H9 (cell line): ENCODE results near the gene PRX. TPM values are rescaled to one million over a fixed set of nuclear protein-coding genes. Genes with fewer than 3 reads are reported as not detected.

Experiments
- DNase-seq: peaks from one replicate; pipeline ENCODE4 v3.0.0-alpha.2; 2017
- H2AFZ ChIP-seq: one replicate; pipeline ENCODE4 v1.6.1; 2013; ENCODE audit warnings: mild to moderate bottlenecking, low read length, control low read depth, moderate library complexity
- H2AK5ac ChIP-seq: 2 replicates; pipeline ENCODE4 v1.6.1; 2013; ENCODE audit warnings: low read length, control low read depth, mixed read lengths; ENCODE audit not compliant: insufficient read length
- H2BK120ac ChIP-seq: one replicate; pipeline ENCODE4 v1.6.1; 2013; ENCODE audit warnings: low read depth, mild to moderate bottlenecking, low read length, control low read depth, inconsistent platforms; ENCODE audit not compliant: poor library complexity, severe bottlenecking
- H2BK12ac ChIP-seq: 2 replicates; pipeline ENCODE4 v1.6.1; 2013; ENCODE audit warnings: low read length, control low read depth, mixed read lengths, low read depth; ENCODE audit not compliant: insufficient read length
- H2BK15ac ChIP-seq: 2 replicates; pipeline ENCODE4 v1.6.1; 2013; ENCODE audit warnings: low read depth, low read length, control low read depth
- H2BK20ac ChIP-seq: one replicate; pipeline ENCODE4 v1.6.1; 2013; ENCODE audit warnings: low read depth, mild to moderate bottlenecking, low read length, control low read depth, inconsistent platforms; ENCODE audit not compliant: poor library complexity, severe bottlenecking
- H2BK5ac ChIP-seq: 2 replicates; pipeline ENCODE4 v1.6.1; 2013; ENCODE audit warnings: low read length, control low read depth, mixed read lengths; ENCODE audit not compliant: insufficient read length
- H3K14ac ChIP-seq: 2 replicates; pipeline ENCODE4 v1.6.1; 2013; ENCODE audit warnings: low read length, control low read depth; ENCODE audit not compliant: insufficient read depth
- H3K18ac ChIP-seq: 2 replicates; pipeline ENCODE4 v1.6.1; 2013; ENCODE audit warnings: low read depth, mild to moderate bottlenecking, mixed read lengths, low read length, control low read depth; ENCODE audit not compliant: insufficient read length
- H3K23ac ChIP-seq: 2 replicates; pipeline ENCODE4 v1.6.1; 2013; ENCODE audit warnings: low read length, control low read depth, mixed read lengths, low read depth; ENCODE audit not compliant: insufficient read length
- H3K23me2 ChIP-seq: 2 replicates; pipeline ENCODE4 v1.6.1; 2013; ENCODE audit warnings: low read depth, mild to moderate bottlenecking, mixed read lengths, low read length, control low read depth; ENCODE audit not compliant: insufficient read length, poor library complexity, severe bottlenecking
- H3K27ac ChIP-seq: 2 replicates; pipeline ENCODE4 v1.5.1; 2013; ENCODE audit warnings: low read length, control low read depth, mixed read lengths, low read depth; ENCODE audit not compliant: insufficient read length
- H3K27me3 ChIP-seq: 2 replicates; pipeline ENCODE4 v1.6.1; 2013; ENCODE audit warnings: low read length, control low read depth, inconsistent platforms; ENCODE audit not compliant: insufficient read depth
- H3K4ac ChIP-seq: 2 replicates; pipeline ENCODE4 v1.6.1; 2013; ENCODE audit warnings: low read depth, mild to moderate bottlenecking, control low read depth, inconsistent platforms, low read length, moderate library complexity
- H3K4me1 ChIP-seq: 2 replicates; pipeline ENCODE4 v1.6.1; 2013; ENCODE audit warnings: low read length, control low read depth, inconsistent platforms; ENCODE audit not compliant: insufficient read depth
- H3K4me2 ChIP-seq: 2 replicates; pipeline ENCODE4 v1.6.1; 2013; ENCODE audit warnings: low read length, control low read depth, mixed read lengths; ENCODE audit not compliant: insufficient read length, insufficient read depth
- H3K56ac ChIP-seq: 2 replicates; pipeline ENCODE4 v1.6.1; 2013; ENCODE audit warnings: low read depth, mild to moderate bottlenecking, mixed read lengths, low read length, control low read depth; ENCODE audit not compliant: insufficient read length
- H3K79me1 ChIP-seq: 2 replicates; pipeline ENCODE4 v1.6.1; 2013; ENCODE audit warnings: low read depth, mild to moderate bottlenecking, moderate library complexity, low read length, control low read depth, inconsistent platforms; ENCODE audit not compliant: insufficient read depth, poor library complexity, severe bottlenecking
- H3K79me2 ChIP-seq: 2 replicates; pipeline ENCODE4 v1.6.1; 2013; ENCODE audit warnings: low read length, control low read depth, inconsistent platforms; ENCODE audit not compliant: insufficient read depth
- H3K9ac ChIP-seq: 2 replicates; pipeline ENCODE4 v1.6.1; 2013; ENCODE audit warnings: low read length, control low read depth, mixed read lengths; ENCODE audit not compliant: insufficient read length; ENCODE audit errors: extremely low read depth
- H3K9me3 ChIP-seq: one replicate; pipeline ENCODE4 v1.6.1; 2013; ENCODE audit warnings: low read depth, low read length, inconsistent platforms; ENCODE audit not compliant: control insufficient read depth
- H3T11ph ChIP-seq: one replicate; pipeline ENCODE4 v1.6.1; 2013; ENCODE audit warnings: mild to moderate bottlenecking, low read length, control low read depth, inconsistent platforms
- H4K20me1 ChIP-seq: one replicate; pipeline ENCODE4 v1.6.1; 2013; ENCODE audit not compliant: control insufficient read depth, insufficient read length, insufficient read depth
- H4K5ac ChIP-seq: 2 replicates; pipeline ENCODE4 v1.6.1; 2013; ENCODE audit warnings: low read depth, mild to moderate bottlenecking, mixed read lengths, low read length, control low read depth; ENCODE audit not compliant: insufficient read length
- H4K8ac ChIP-seq: replicated peaks from 2 replicates; pipeline ENCODE4 v1.6.1; 2013; ENCODE audit warnings: low read length, control low read depth, mixed read lengths, low read depth; ENCODE audit not compliant: insufficient read length
- H4K91ac ChIP-seq: 2 replicates; pipeline ENCODE4 v1.6.1; 2013; ENCODE audit warnings: low read depth, mild to moderate bottlenecking, moderate library complexity, mixed read lengths, low read length, control low read depth; ENCODE audit not compliant: insufficient read length
- H3K27ac Mint-ChIP-seq, 3 experiments: 2 replicates in 2 of 3; 3 replicates in 1 of 3; pipeline ENCODE4 v1.8.0; 2020 to 2021; ENCODE audit warnings: mixed read lengths in 3 of 3, mild to moderate bottlenecking in 1 of 3, moderate library complexity in 1 of 3
- H3K27me3 Mint-ChIP-seq: 2 replicates; pipeline ENCODE4 v1.8.0; 2021; ENCODE audit warnings: low read depth, mild to moderate bottlenecking, moderate library complexity, mixed read lengths
- H3K36me3 Mint-ChIP-seq, 3 experiments: 2 replicates in 2 of 3; 3 replicates in 1 of 3; pipeline ENCODE4 v1.8.0; 2020 to 2021; ENCODE audit warnings: low read depth in 3 of 3, mixed read lengths in 3 of 3; ENCODE audit not compliant: insufficient read depth in 1 of 3
- H3K4me1 Mint-ChIP-seq, 2 experiments: 2 replicates each; pipeline ENCODE4 v1.8.0; 2020; ENCODE audit warnings: mixed read lengths in 2 of 2
- H3K4me3 Mint-ChIP-seq, 2 experiments: 2 replicates in 1 of 2; 3 replicates in 1 of 2; pipeline ENCODE4 v1.8.0; 2020 to 2021; ENCODE audit warnings: mild to moderate bottlenecking in 2 of 2, mixed read lengths in 2 of 2, moderate library complexity in 1 of 2
- H3K9me3 Mint-ChIP-seq, 2 experiments: 2 replicates in 1 of 2; 3 replicates in 1 of 2; pipeline ENCODE4 v1.8.0; 2020; ENCODE audit warnings: mild to moderate bottlenecking in 2 of 2, mixed read lengths in 2 of 2, moderate library complexity in 1 of 2
- WGBS: extraction: QIAGEN DNeasy Blood & Tissue Kit; methylation state at CpG from one replicate; pipeline ENCODE4 v1.1.7; 2013; ENCODE audit warnings: missing lambda C conversion rate, low lambda C conversion rate, mixed read lengths; ENCODE audit not compliant: insufficient read length; ENCODE audit errors: extremely low coverage; 5-methylcytosine and 5-hydroxymethylcytosine counted together
- total RNA-seq: library from RNA; stranded (reverse); gene quantifications from 2 replicates; pipeline ENCODE4 v1.2.1, GENCODE V29; 2021
- TF ChIP-seq, protein P1 (sequence below): fragments of 200-600 bp; sonication (generic); conservative IDR thresholded peaks from 3 replicates; pipeline ENCODE4 v1.8.0; 2021; ENCODE audit warnings: antibody characterized with exemption, mild to moderate bottlenecking

PRX gene
- total RNA-seq, 1 experiment from 2014 or later: 4.0 TPM

DNA sequence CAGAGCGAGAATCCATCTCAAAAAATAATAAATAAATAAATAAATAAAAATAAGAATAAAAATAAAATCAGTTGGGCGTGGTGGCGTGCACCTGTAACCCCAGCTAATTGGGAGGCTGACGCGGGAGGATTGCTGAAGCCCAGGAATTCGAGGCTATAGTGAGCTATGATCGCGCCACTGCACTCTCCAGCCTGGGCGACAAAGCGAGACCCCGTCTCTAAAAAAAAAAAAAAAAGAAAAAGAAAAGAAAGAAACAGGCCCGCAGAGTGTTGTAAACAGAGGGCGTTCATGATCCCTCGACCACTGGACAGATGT is 7.2 kb upstream of the PRX start:
- no peak overlapping the region for H3K4me2 ChIP-seq
- WGBS: no CpG with 5 or more reads among the region's 14 CpGs

More for the DNA sequence above, 7.2 kb upstream of the PRX start:
- H3K56ac ChIP-seq: no peak overlapping the region
- Mint-ChIP-seq H3K36me3 (peaks cover 0 to 5% (median 4%) of the 10 kb centered on the region in 3 experiments; a peak in 3 of 7 replicates), H3K9me3 (peaks cover 0 to 3% of the 10 kb centered on the region in 2 experiments; a peak in 1 of 5 replicates), H3K27me3 (peaks cover 7% of the 10 kb centered on the region), H3K4me3 (peak overlapping the region; percentile 68 to 80), H3K27ac (no peak overlapping the region), H3K4me1 (peaks cover 23 to 28% of the 10 kb centered on the region in 2 experiments)
- no peaks in the 10 kb centered on the region for H4K20me1 ChIP-seq
- H3K27ac ChIP-seq: no peak overlapping the region
- H2AK5ac ChIP-seq: no peak overlapping the region
- H3K79me1 ChIP-seq: no peaks in the 10 kb centered on the region
- DNase-seq: no peak
- H2AFZ ChIP-seq: no peak overlapping the region
- no peaks in the 10 kb centered on the region for H3K9me3 ChIP-seq
- H3K14ac ChIP-seq: no peak overlapping the region
- H2BK5ac ChIP-seq: no peak overlapping the region
- TF ChIP-seq, protein P1, sequence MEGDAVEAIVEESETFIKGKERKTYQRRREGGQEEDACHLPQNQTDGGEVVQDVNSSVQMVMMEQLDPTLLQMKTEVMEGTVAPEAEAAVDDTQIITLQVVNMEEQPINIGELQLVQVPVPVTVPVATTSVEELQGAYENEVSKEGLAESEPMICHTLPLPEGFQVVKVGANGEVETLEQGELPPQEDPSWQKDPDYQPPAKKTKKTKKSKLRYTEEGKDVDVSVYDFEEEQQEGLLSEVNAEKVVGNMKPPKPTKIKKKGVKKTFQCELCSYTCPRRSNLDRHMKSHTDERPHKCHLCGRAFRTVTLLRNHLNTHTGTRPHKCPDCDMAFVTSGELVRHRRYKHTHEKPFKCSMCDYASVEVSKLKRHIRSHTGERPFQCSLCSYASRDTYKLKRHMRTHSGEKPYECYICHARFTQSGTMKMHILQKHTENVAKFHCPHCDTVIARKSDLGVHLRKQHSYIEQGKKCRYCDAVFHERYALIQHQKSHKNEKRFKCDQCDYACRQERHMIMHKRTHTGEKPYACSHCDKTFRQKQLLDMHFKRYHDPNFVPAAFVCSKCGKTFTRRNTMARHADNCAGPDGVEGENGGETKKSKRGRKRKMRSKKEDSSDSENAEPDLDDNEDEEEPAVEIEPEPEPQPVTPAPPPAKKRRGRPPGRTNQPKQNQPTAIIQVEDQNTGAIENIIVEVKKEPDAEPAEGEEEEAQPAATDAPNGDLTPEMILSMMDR: no peak
- H3K23ac ChIP-seq: no peak overlapping the region
- no peak overlapping the region for H3T11ph ChIP-seq
- no peak overlapping the region for H2BK15ac ChIP-seq
- H2BK20ac ChIP-seq: no peak overlapping the region
- H3K9ac ChIP-seq: no peak overlapping the region
- no peak overlapping the region for H2BK120ac ChIP-seq
- no peak overlapping the region for H4K5ac ChIP-seq
- H2BK12ac ChIP-seq: no peak overlapping the region
- no peak overlapping the region for H3K4ac ChIP-seq
- H3K27me3 ChIP-seq: no peaks in the 10 kb centered on the region
- H3K79me2 ChIP-seq: no peaks in the 10 kb centered on the region
- H4K91ac ChIP-seq: no peak overlapping the region
- no peak overlapping the region for H4K8ac ChIP-seq
- no peak overlapping the region for H3K18ac ChIP-seq
- H3K4me1 ChIP-seq: no peaks in the 10 kb centered on the region; the same call in 1 of the 2 replicates
- H3K23me2 ChIP-seq: peaks cover 10% of the 10 kb centered on the region
